Upper lobe of right lung (tissue), 1 donor: ENCODE data around the gene RNF151. TPM values are rescaled to one million over a fixed set of nuclear protein-coding genes. Genes with fewer than 3 reads are reported as not detected.
"Not testable (repeated sequence)": the region's sequence is repeated elsewhere in the genome, so short reads cannot be mapped to it uniquely, and the experiment has no call there.

Source experiments
- ATAC-seq: fragments of 200-7000 bp; cut with Tn5 transposase; one replicate; pipeline ENCODE4 v1.9.1; 2020; ENCODE audit warnings: mild to moderate bottlenecking, moderate library complexity
- DNase-seq: peaks from one replicate; pipeline ENCODE4 v3.0.0-alpha.2; 2020
- H3K27ac ChIP-seq: fragments of 200-600 bp; one replicate; pipeline ENCODE4 v1.8.0; 2022
- H3K27me3 ChIP-seq: fragments of 200-600 bp; one replicate; pipeline ENCODE4 v1.8.0; 2022; ENCODE audit warnings: mild to moderate bottlenecking
- H3K36me3 ChIP-seq: fragments of 200-600 bp; one replicate; pipeline ENCODE4 v1.8.0; 2022
- H3K4me1 ChIP-seq: fragments of 200-600 bp; one replicate; pipeline ENCODE4 v1.8.0; 2022
- H3K4me3 ChIP-seq: fragments of 200-600 bp; one replicate; pipeline ENCODE4 v1.8.0; 2022; ENCODE audit warnings: mild to moderate bottlenecking
- H3K9me3 ChIP-seq: fragments of 200-600 bp; one replicate; pipeline ENCODE4 v1.8.0; 2022
- intact Hi-C: fragments of 100-400 bp; cut with DNase I; formaldehyde crosslinking; loops from one replicate; pipeline ENCODE4 v1.11.0; 2022
- total RNA-seq: library from RNA; stranded (reverse); fragmentation: NEBNext Ultra II Directional; extraction: Animal tissue kit (Norgen Biotek cat#: 25700); gene quantifications from one replicate; pipeline ENCODE4 v1.2.1, GENCODE V29; 2021
- TF ChIP-seq, protein P1 (sequence below): fragments of 200-600 bp; IDR thresholded peaks from one replicate; pipeline ENCODE4 v1.8.0; 2022; ENCODE audit warnings: antibody characterized with exemption
- donor health status: DM: no; HTN: yes; CAD: no; lungs with severe emphysema.

Gene RNF151
- total RNA-seq, 1 donor from 2014 or later, result not detected

DNA sequence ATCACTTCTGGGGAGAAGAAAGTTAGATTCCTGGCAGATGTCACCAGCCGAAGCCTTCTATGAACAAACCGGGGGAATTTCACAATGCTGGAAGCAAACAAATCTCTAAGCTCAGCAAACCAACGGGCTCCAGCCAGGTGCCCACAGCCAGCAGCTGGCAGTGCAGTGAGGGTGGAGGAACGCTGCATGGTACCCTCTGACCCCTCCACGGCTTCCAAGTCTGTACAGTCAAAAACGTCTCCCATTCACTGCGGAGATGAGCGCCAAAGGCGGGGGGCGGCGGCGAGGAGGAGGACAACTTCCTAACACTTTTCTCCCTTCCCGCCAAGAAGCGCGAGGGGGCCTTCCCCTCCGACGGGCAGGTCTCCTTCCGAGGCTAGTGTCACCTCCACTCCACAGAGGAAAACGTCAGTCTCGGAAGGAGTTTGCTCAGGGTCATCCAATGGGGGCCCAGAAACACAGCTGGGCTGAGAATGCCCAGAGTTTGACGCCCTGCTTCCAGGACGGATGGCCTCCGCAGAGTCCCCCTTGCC, 42.0 kb downstream of the RNF151 start:
- ATAC-seq (no peak), DNase-seq (no peak)
- no peaks in the 10 kb centered on the region for H3K36me3 ChIP-seq
- peak overlapping the region; percentile 84 for H3K4me3 ChIP-seq
- no peaks in the 10 kb centered on the region for H3K9me3 ChIP-seq
- TF ChIP-seq, protein P1, sequence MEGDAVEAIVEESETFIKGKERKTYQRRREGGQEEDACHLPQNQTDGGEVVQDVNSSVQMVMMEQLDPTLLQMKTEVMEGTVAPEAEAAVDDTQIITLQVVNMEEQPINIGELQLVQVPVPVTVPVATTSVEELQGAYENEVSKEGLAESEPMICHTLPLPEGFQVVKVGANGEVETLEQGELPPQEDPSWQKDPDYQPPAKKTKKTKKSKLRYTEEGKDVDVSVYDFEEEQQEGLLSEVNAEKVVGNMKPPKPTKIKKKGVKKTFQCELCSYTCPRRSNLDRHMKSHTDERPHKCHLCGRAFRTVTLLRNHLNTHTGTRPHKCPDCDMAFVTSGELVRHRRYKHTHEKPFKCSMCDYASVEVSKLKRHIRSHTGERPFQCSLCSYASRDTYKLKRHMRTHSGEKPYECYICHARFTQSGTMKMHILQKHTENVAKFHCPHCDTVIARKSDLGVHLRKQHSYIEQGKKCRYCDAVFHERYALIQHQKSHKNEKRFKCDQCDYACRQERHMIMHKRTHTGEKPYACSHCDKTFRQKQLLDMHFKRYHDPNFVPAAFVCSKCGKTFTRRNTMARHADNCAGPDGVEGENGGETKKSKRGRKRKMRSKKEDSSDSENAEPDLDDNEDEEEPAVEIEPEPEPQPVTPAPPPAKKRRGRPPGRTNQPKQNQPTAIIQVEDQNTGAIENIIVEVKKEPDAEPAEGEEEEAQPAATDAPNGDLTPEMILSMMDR, result no peak
- H3K27me3 ChIP-seq, result no peaks in the 10 kb centered on the region
- H3K4me1 ChIP-seq, result peaks cover 55% of the 10 kb centered on the region
- intact Hi-C loops, result no loop called here
- peak overlapping the region; percentile 95 for H3K27ac ChIP-seq

GRCh38 chr16:2009164-2009711, 42.6 kb downstream of the RNF151 start:
- intact Hi-C loops, result no loop called here
- peak; percentile 0 for ATAC-seq
- H3K36me3 ChIP-seq, result no peaks in the 10 kb centered on the region
- H3K4me3 ChIP-seq, result peak overlapping the region; percentile 84
- no peak for DNase-seq
- H3K27ac ChIP-seq, result peak overlapping the region; percentile 95
- H3K4me1 ChIP-seq, result peaks cover 50% of the 10 kb centered on the region
- TF ChIP-seq, protein P1, result no peak
- H3K27me3 ChIP-seq, result no peaks in the 10 kb centered on the region
- H3K9me3 ChIP-seq, result no peaks in the 10 kb centered on the region

DNA sequence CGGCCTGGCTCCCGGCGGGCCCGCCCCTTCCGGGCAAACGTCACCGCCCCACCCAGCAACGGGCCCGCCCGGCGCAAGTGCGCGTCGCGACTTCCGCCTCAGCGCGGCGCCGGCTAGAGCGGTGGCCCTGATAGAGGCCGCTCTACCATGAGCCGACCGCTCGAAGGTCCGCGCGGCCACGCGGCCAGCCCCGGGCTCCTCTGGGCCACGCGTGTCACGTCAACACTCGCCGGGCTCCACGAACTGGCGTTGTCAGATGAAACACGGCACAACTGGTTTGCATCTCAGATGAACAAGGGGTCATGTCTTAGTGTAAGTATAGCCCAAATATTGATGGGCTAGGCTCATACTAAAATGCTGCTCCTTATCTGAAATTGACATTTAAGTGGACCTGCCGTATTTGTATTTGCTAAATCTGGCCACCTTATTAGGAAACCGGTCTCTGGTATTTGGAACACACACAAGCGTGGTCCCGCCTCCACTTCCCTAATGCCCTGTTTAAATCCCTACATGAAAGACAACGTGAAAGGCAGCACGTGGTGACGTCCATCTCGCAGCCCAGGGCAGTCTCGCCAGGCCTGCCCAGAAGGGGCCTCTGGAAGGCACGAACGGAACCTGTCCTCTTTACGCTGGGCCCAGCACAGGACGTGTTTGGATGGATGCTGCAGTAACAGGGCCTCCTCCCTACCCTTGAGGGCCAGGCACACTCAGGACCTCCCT, 43.3 kb downstream of the RNF151 start, which contains the start of gene ZNF598:
TSS of gene ZNF598 (minus strand) at position 31 of the 720 bp plus-strand sequence.
- Histone ChIP-seq H3K9me3 (no peaks in the 10 kb centered on the region), H3K27me3 (no peaks in the 10 kb centered on the region), H3K27ac (peak within 1 kb of the TSS; percentile 95), H3K36me3 (no peaks in the 10 kb centered on the region), H3K4me3 (peak within 1 kb of the TSS; percentile 84), H3K4me1 (peaks cover 43% of the 10 kb centered on the region)
- peak; percentile 93 for DNase-seq
- TF ChIP-seq, protein P1, result no peak
- intact Hi-C loops, result no loop called here
- peak; percentile 94 for ATAC-seq

DNA sequence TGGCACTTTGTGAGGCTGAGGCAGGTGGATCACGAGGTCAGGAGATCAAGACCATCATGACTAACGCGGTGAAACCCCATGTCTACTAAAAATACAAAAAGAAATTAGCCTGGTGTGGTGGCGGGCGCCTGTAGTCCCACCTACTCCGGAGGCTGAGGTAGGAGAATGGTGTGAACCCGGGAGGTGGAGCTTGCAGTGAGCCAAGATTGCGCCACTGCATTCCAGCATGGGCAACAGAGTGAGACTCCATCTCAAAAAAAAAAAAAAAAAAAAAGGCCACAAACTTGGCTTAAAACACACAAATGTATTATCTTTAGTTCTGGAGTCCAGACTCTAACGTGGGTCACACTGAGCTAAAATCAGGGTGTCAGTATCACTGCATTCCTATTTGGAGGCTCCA, 45.1 kb downstream of the RNF151 start:
- intact Hi-C loops, H3K9me3 ChIP-seq, ATAC-seq, H3K27me3 ChIP-seq, H3K27ac ChIP-seq, DNase-seq, H3K4me3 ChIP-seq, H3K36me3 ChIP-seq: not testable (repeated sequence)
- peaks cover 29% of the 10 kb centered on the region for H3K4me1 ChIP-seq

GRCh38 chr16:2013527-2013926, 46.9 kb downstream of the RNF151 start:
- Histone ChIP-seq H3K9me3 (no peaks in the 10 kb centered on the region), H3K4me1 (peaks cover 11% of the 10 kb centered on the region), H3K36me3 (no peaks in the 10 kb centered on the region), H3K4me3 (no peak overlapping the region), H3K27me3 (peaks cover 4% of the 10 kb centered on the region), H3K27ac (no peak overlapping the region)
- TF ChIP-seq, protein P1, result no peak
- DNase-seq, result no peak
- no peak for ATAC-seq
- intact Hi-C loops, result no loop called here
